HG02678 (cell line): ENCODE results near the gene TP53I13.

Source experiments
- ATAC-seq: cut with Tn5 transposase; IDR thresholded peaks from one replicate; pipeline ENCODE4 v1.9.1; 2021; ENCODE audit warnings: mild to moderate bottlenecking, moderate library complexity; ENCODE audit not compliant: unreplicated experiment

Gene TP53I13

DNA sequence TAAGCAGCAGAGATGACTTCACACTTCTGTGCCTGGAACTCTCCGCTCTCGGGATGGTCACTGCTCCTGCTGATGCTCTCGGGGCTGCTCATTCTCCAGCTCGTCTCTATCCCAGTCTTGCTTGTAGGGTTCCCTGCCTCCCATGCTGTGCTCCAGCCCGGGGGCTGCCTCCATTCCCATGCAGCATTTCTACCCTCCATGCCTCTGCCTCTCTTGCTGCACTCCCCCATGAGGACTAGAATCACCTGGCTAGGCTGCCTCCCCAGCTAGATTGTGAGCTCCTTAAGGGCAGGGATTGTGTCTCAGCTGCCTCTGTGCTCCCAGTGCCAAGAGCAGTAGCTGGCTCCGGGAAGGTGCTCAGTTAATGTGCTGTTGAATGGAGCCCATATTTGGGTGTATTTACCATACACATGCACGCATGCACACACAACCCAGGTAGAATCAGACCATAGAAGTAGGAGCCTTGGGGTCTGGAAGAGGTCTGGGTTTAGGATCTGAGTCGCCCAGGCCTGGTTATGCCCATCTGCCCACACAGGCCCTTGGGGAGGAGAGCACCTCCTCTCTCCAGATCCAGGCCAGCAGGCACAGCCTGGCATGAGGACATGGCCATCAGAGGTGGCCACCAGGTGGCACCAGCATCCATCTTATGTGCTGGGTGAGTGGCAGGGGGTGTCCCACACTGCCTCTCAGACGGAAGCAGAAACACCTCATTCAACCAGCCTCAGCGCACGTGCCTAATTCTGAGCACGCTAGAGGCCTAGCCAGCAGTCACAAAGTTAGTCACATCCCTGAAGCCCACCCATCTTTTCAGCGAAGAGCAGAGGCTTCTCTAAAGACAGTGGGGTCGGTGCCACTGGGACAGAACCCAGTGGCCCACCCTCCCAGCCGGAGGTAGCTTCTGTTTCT lies 11.6 kb downstream of the TP53I13 start:
- peak; percentile 88 for ATAC-seq

- no peak for ATAC-seq
Measured at GRCh38 chr17:29581583-29582253, 13.2 kb downstream of the TP53I13 start.

- ATAC-seq = no peak
Measured at GRCh38 chr17:29582254-29582765, 13.8 kb downstream of the TP53I13 start.

DNA sequence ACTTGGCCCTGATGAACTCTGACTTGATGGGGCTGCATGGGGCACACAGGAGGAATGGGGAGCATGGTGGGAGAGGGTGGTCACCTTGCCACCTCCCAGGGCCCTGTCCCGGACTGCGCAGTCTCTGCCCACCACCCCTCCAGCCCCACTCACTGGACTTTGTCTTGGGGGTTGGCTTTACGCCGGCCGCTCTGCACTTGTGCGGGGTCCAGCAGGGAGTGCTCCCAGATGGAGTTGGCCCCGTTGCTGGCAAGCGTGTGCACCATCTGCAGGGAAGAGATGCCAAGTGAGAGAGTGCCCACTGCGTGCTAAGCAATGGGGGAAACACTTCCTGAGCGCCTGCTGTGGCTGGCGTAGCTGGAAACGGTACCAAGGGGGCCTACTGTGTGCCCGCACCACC lies 14.3 kb downstream of the TP53I13 start:
- no peak for ATAC-seq

- ATAC-seq = no peak
Measured at GRCh38 chr17:29583324-29584248, 15.1 kb downstream of the TP53I13 start.

DNA sequence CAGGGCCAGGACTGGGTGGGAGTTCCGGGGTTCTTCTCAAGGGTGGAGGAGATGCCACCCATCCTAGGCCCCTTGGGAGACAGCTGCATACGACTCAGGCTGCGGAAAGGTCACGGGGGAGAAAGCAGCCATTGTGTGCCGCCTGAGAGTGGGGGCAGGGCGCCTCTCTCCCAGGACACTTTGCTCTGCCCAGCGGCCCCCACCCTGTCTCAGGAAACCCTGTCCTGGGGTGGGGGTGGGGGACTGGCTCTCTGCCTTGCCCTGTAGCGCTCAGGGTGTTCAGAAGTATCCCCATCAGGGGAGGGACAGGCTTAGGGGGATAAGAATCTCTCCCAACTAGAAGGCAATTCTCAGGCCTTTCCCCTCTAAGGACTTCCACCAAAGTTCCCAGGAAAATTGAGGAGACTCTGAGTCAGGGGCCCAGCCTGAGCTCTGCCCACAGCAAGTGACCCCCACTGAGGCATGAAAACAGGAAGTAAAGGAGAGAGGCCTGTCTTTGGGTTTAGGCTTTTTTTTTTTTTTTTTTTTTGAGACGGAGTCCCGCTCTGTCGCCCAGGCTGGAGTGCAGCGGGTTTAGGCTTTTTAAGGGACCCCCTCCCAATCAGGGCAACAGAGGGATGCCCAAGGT lies 16.1 kb downstream of the TP53I13 start:
- no peak for ATAC-seq

- no peak for ATAC-seq
Measured at GRCh38 chr17:29585080-29585751, 16.7 kb downstream of the TP53I13 start.

GRCh38 chr17:29586676-29587469 lies 18.4 kb downstream of the TP53I13 start:
- no peak for ATAC-seq

GRCh38 chr17:29587591-29587990 lies 19.1 kb downstream of the TP53I13 start:
- no peak for ATAC-seq

- ATAC-seq = no peak
Measured at GRCh38 chr17:29588017-29588561, 19.6 kb downstream of the TP53I13 start.

GRCh38 chr17:29588562-29589411 lies 20.3 kb downstream of the TP53I13 start:
- ATAC-seq = peak; percentile 24

GRCh38 chr17:29589524-29590410 lies 21.3 kb downstream of the TP53I13 start, which contains the start of gene GIT1:
GIT1 (minus strand) TSS chr17:29589648; CDS start chr17:29589378, 270 bp downstream.
- peak; percentile 68 for ATAC-seq

- ATAC-seq = no peak
Measured at GRCh38 chr17:29590411-29591145, 22.1 kb downstream of the TP53I13 start.

GRCh38 chr17:29591146-29591736 lies 22.7 kb downstream of the TP53I13 start:
- no peak for ATAC-seq

DNA sequence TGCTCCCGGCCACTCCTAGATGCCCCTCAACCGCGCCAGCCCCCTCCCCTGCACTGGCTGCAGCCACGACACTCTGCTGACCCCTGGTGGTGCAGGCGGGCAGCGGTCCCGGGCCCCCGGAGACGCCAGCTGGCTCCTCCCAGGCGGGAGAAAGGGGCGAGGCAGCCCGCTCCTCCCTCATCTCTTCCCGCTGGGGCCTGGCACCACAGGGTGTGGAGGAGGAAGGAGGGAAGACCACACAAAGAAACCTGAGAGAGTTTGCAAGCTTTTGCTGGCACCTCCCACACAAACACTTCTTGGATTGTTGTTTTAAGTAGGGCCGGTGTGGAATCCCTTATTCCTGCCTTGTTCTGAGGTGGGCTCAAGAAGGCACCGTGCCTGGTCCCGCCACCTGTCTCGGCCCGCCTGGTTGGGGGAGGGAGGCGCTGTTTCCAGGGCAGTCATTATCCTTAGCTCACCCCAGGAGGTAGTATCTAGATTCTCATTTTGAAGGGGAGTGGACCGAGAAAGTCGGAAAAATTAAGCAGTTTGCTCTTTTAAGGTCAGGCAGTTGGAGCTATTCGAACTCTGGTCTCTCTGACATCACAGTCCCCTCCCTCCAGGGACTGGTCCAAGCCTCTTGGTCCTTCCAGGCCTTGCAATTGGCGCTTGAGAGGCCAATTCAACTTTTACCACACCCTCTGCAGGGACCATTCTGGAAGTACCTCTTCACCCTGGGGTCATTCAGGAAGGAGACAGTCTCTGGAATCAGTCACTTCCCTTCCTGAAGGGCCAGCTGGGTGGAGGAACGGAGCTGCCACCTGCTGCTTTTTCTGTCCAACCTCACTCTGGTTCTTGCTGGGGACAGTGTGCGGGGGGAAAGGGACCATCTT lies 23.5 kb downstream of the TP53I13 start:
- ATAC-seq = no peak
